IMR-90 (cell line): ENCODE measurements around the gene SESN1. TPM values are rescaled to one million over a fixed set of nuclear protein-coding genes. Genes with fewer than 3 reads are reported as not detected.

Experiments
- ATAC-seq: fragments of 200-7000 bp; cut with Tn5 transposase; 2 replicates; pipeline ENCODE4 v1.9.1; 2020; ENCODE audit warnings: low read depth, mild to moderate bottlenecking, moderate library complexity
- BruUV-seq: library from RNA; stranded (reverse); fragments of 400-500 nt; replicated peaks from 2 replicates; lab custom pipeline; 2021; lab: Mats Ljungman, UMichigan
- CTCF ChIA-PET: fragments of 300-600 bp; formaldehyde crosslinking; extraction: SDS; loops from one replicate; lab custom pipeline; 2021; ENCODE audit warnings: antibody characterized with exemption; lab: Yijun Ruan, JAX
- POLR2A ChIA-PET: fragments of 300-600 bp; sonication (Branson Sonifier 250); formaldehyde crosslinking; loops from one replicate; lab custom pipeline; 2022; ENCODE audit warnings: antibody characterized with exemption; ENCODE audit not compliant: unreplicated experiment; lab: Charles Lee
- DNase-seq: peaks from one replicate; pipeline ENCODE4 v3.0.0; 2013
- H2AFZ ChIP-seq: replicated peaks from 2 replicates; pipeline ENCODE3; 2013; ENCODE audit warnings: low read length, mild to moderate bottlenecking; ENCODE audit not compliant: poor library complexity
- H2AK5ac ChIP-seq: 2 replicates; pipeline ENCODE4 v1.6.1; 2013; ENCODE audit warnings: low read depth, low read length, inconsistent platforms
- H2AK9ac ChIP-seq: replicated peaks from 2 replicates; pipeline ENCODE3; 2013; ENCODE audit warnings: mild to moderate bottlenecking, low read depth, low read length, moderate library complexity; ENCODE audit not compliant: poor library complexity
- H2BK120ac ChIP-seq: 2 replicates; pipeline ENCODE4 v1.6.1; 2013; ENCODE audit warnings: low read depth, low read length, inconsistent platforms
- H2BK15ac ChIP-seq: 3 replicates; pipeline ENCODE4 v1.6.1; 2013; ENCODE audit warnings: low read depth, low read length, inconsistent platforms
- H2BK20ac ChIP-seq: 2 replicates; pipeline ENCODE4 v1.6.1; 2013; ENCODE audit warnings: low read depth, mild to moderate bottlenecking, inconsistent platforms, low read length, moderate library complexity
- H2BK5ac ChIP-seq: 2 replicates; pipeline ENCODE4 v1.6.1; 2013; ENCODE audit warnings: mild to moderate bottlenecking, low read depth, low read length, inconsistent platforms; ENCODE audit not compliant: poor library complexity, severe bottlenecking
- H3K14ac ChIP-seq: replicated peaks from 2 replicates; pipeline ENCODE4 v1.6.1; 2013; ENCODE audit warnings: low read depth, low read length, inconsistent platforms
- H3K18ac ChIP-seq: 2 replicates; pipeline ENCODE4 v1.6.1; 2013; ENCODE audit warnings: low read depth, low read length, control low read depth
- H3K23ac ChIP-seq: 2 replicates; pipeline ENCODE4 v1.6.1; 2013; ENCODE audit warnings: low read depth, low read length, inconsistent platforms
- H3K27ac ChIP-seq: 2 replicates; pipeline ENCODE4 v1.5.1; 2013; ENCODE audit warnings: mild to moderate bottlenecking, control low read depth, low read length; ENCODE audit not compliant: insufficient read depth
- H3K27me3 ChIP-seq: 2 replicates; pipeline ENCODE4 v1.6.1; 2013; ENCODE audit warnings: low read length; ENCODE audit not compliant: control insufficient read depth, insufficient read depth
- H3K36me3 ChIP-seq: 2 replicates; pipeline ENCODE4 v1.6.1; 2013; ENCODE audit warnings: low read length, mixed read lengths; ENCODE audit not compliant: control insufficient read depth, insufficient read depth
- H3K4ac ChIP-seq: 2 replicates; pipeline ENCODE4 v1.6.1; 2013; ENCODE audit warnings: low read depth, low read length, inconsistent platforms
- H3K4me1 ChIP-seq: 2 replicates; pipeline ENCODE4 v1.6.1; 2013; ENCODE audit warnings: low read length, mixed read lengths; ENCODE audit not compliant: control insufficient read depth, insufficient read depth
- H3K4me2 ChIP-seq: 2 replicates; pipeline ENCODE4 v1.6.1; 2013; ENCODE audit warnings: low read depth, mild to moderate bottlenecking, control low read depth, low read length, moderate library complexity
- H3K4me3 ChIP-seq: 2 replicates; pipeline ENCODE4 v1.5.1; 2013; ENCODE audit warnings: low read depth, mild to moderate bottlenecking, control low read depth, low read length, moderate library complexity; ENCODE audit not compliant: insufficient read depth
- H3K56ac ChIP-seq: 2 replicates; pipeline ENCODE4 v1.6.1; 2013; ENCODE audit warnings: low read length, inconsistent platforms; ENCODE audit not compliant: insufficient read depth; ENCODE audit errors: extremely low read depth
- H3K79me1 ChIP-seq, 2 experiments: 2 replicates each; pipeline ENCODE4 v1.6.1; 2013; ENCODE audit warnings: low read length in 2 of 2, inconsistent platforms in 1 of 2, low read depth in 1 of 2
- H3K9ac ChIP-seq: 2 replicates; pipeline ENCODE4 v1.6.1; 2013; ENCODE audit warnings: low read depth, low read length, control low read depth
- H3K9me1 ChIP-seq: 2 replicates; pipeline ENCODE4 v1.6.1; 2013; ENCODE audit warnings: low read length, inconsistent platforms; ENCODE audit not compliant: insufficient read depth
- H3K9me3 ChIP-seq: 2 replicates; pipeline ENCODE4 v1.6.1; 2013; ENCODE audit warnings: low read length; ENCODE audit not compliant: control insufficient read depth, insufficient read depth
- H4K20me1 ChIP-seq: 2 replicates; pipeline ENCODE4 v1.6.1; 2013; ENCODE audit warnings: low read length, inconsistent platforms; ENCODE audit not compliant: insufficient read depth
- H4K5ac ChIP-seq: 2 replicates; pipeline ENCODE4 v1.6.1; 2013; ENCODE audit warnings: mild to moderate bottlenecking, low read depth, low read length, control low read depth
- H4K8ac ChIP-seq, 2 experiments: 2 replicates each; pipeline ENCODE4 v1.6.1; 2013; ENCODE audit warnings: low read depth in 2 of 2, low read length in 2 of 2, control low read depth in 1 of 2, inconsistent platforms in 1 of 2
- H4K91ac ChIP-seq: 2 replicates; pipeline ENCODE4 v1.6.1; 2013; ENCODE audit warnings: low read depth, low read length, inconsistent platforms; ENCODE audit not compliant: insufficient read depth
- BHLHE40 ChIP-seq: fragments of 150-350 bp; IDR thresholded peaks from 2 replicates; pipeline ENCODE4 v1.6.1; 2016; ENCODE audit warnings: mild to moderate bottlenecking, low read depth, low read length
- CEBPB ChIP-seq: IDR thresholded peaks from 2 replicates; pipeline ENCODE4 v1.6.1; 2012; ENCODE audit warnings: low read depth, low read length, improper control_type of control experiment
- ELK1 ChIP-seq: fragments of 150-350 bp; IDR thresholded peaks from 2 replicates; pipeline ENCODE4 v1.6.1; 2016; ENCODE audit warnings: low read depth, mild to moderate bottlenecking, low read length, moderate library complexity, borderline replicate concordance
- MAFK ChIP-seq: IDR thresholded peaks from 2 replicates; pipeline ENCODE4 v1.6.1; 2012; ENCODE audit warnings: low read depth, low read length, improper control_type of control experiment
- MXI1 ChIP-seq: IDR thresholded peaks from 2 replicates; pipeline ENCODE4 v1.6.1; 2012; ENCODE audit warnings: low read depth, mild to moderate bottlenecking, low read length, moderate library complexity, borderline replicate concordance
- POLR2A ChIP-seq: IDR thresholded peaks from 2 replicates; pipeline ENCODE4 v1.6.1; 2012; ENCODE audit warnings: mild to moderate bottlenecking, low read depth, low read length
- RCOR1 ChIP-seq: IDR thresholded peaks from 2 replicates; pipeline ENCODE4 v1.6.1; 2012; ENCODE audit warnings: mild to moderate bottlenecking, low read length, improper control_type of control experiment; ENCODE audit not compliant: insufficient replicate concordance
- WGBS, 2 experiments: methylation state at CpG; one replicate each; pipeline versions ENCODE4 v1.1.5 to v1.1.7; 2013; ENCODE audit warnings: missing lambda C conversion rate in 2 of 2; ENCODE audit not compliant: insufficient read length in 1 of 2; ENCODE audit errors: extremely low coverage in 2 of 2; 5-methylcytosine and 5-hydroxymethylcytosine counted together
- dilution Hi-C: fragments of 300-500 bp; cut with HindIII; formaldehyde crosslinking; loops from one replicate; pipeline ENCODE4 v1.14.3; 2018; ENCODE audit warnings: low sequenced_read_pairs; ENCODE audit not compliant: unreplicated experiment
- in situ Hi-C: fragments of 300-500 bp; cut with MboI; formaldehyde crosslinking; loops from 3 replicates; pipeline ENCODE4 v1.14.3; 2019; ENCODE audit warnings: low sequenced_read_pairs, inconsistent platforms, mixed read lengths
- intact Hi-C: fragments of 100-400 bp; cut with micrococcal nuclease; formaldehyde crosslinking; loops from 2 replicates; pipeline ENCODE4 v1.10.0; 2022
- polyA plus RNA-seq, 3 experiments: library from polyadenylated mRNA; depleted of rRNA; stranded (reverse); fragments of >200 nt; gene quantifications; 2 replicates each; pipeline ENCODE4 v1.2.3, GENCODE V29; 2012; ENCODE audit warnings: low replicate concordance in 1 of 3
- total RNA-seq: library from RNA; depleted of rRNA; stranded (reverse); fragments of >200 nt; gene quantifications from 2 replicates; pipeline ENCODE4 v1.2.3, GENCODE V29; 2012

Gene SESN1
- total and polyA plus RNA-seq, 2 of the 4 experiments (the other 2 are of a cell fraction) = 9.7 to 16.7 TPM

GRCh38 chr6:109021870-109022269 lies 72.8 kb downstream of the SESN1 start:
- no peak overlapping the region for H2BK120ac ChIP-seq
- dilution Hi-C loops = no loop called here
- H2BK15ac ChIP-seq = no peak overlapping the region
- no peak overlapping the region for H3K4me2 ChIP-seq
- BruUV-seq = no TSS peak
- no peak overlapping the region for H4K91ac ChIP-seq
- H2BK5ac ChIP-seq = no peak overlapping the region
- H4K20me1 ChIP-seq = no peaks in the 10 kb centered on the region; the same call in 1 of the 2 replicates
- H3K56ac ChIP-seq = no peak overlapping the region
- CTCF ChIA-PET = interaction anchor here (0.6 kb wide), 2 partner anchors 9 to 13 kb away, joined by 3 to 4 read pairs; no protein-coding TSS in a partner anchor
- no peak overlapping the region for H3K9ac ChIP-seq
- H3K4me1 ChIP-seq = peaks cover 2% of the 10 kb centered on the region; the same call in 1 of the 2 replicates
- POLR2A ChIA-PET = no interaction called here
- ATAC-seq = no peak
- no peak overlapping the region for H2BK20ac ChIP-seq
- H3K14ac ChIP-seq = no peak overlapping the region
- H3K9me3 ChIP-seq = no peaks in the 10 kb centered on the region
- in situ Hi-C loops = no loop called here
- no peak overlapping the region for H3K4ac ChIP-seq
- H2AK9ac ChIP-seq = no peak overlapping the region
- H3K27me3 ChIP-seq = no peaks in the 10 kb centered on the region
- no peaks in the 10 kb centered on the region; a peak in 1 of 4 replicates for H3K79me1 ChIP-seq
- H4K5ac ChIP-seq = no peak overlapping the region
- intact Hi-C loops = no loop called here
- no peak overlapping the region for H2AFZ ChIP-seq
- no peak overlapping the region for H3K23ac ChIP-seq
- TF ChIP-seq ELK1 = no peak
- TF ChIP-seq MAFK = no peak
- no peak for TF ChIP-seq MXI1
- no peak for TF ChIP-seq POLR2A
- TF ChIP-seq RCOR1 = no peak
- TF ChIP-seq BHLHE40 = no peak
- TF ChIP-seq CEBPB = no peak
- H2AK5ac ChIP-seq = no peak overlapping the region
- H4K8ac ChIP-seq = no peak overlapping the region
- DNase-seq = no peak
- no peaks in the 10 kb centered on the region for H3K36me3 ChIP-seq
- no CpG with 5 or more reads among the region's 1 CpG for WGBS, 2 experiments
- H3K9me1 ChIP-seq = no peaks in the 10 kb centered on the region; the same call in 1 of the 2 replicates
- no peak overlapping the region for H3K18ac ChIP-seq
- H3K27ac ChIP-seq = no peak overlapping the region
- H3K4me3 ChIP-seq = no peak overlapping the region
